K562 treated with DMSO at 1 percent for 24 hours (cell line): ENCODE measurements around the gene SRL. TPM values are rescaled to one million over a fixed set of nuclear protein-coding genes. Genes with fewer than 3 reads are reported as not detected.

ENCODE experiments used
- total RNA-seq: library from RNA; unstranded; fragments of 300-600 nt; gene quantifications from 2 replicates; pipeline ENCODE4 v1.2.3, GENCODE V29; 2022; ENCODE audit warnings: low read depth; ENCODE audit not compliant: insufficient read depth

SRL gene
- not detected in 2 replicates for total RNA-seq

DNA sequence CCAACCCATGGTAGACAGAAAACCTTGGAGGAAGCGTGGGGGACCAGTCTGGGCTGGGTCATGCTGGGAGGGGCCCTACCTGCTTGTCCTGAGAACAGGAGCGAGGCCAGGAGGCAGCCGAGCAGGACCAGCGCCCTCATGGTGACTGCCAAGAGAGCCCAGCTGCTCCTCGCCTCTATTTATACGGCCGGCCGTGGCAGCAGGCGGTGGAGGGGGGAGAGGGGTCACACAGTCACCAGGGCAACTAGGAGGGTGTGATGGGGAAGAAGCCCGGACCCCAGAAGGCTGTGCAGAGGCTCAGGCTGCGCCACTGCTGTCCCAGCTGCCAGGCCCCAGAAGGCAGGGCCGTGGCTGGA, at the start of gene SRL:
Gene SRL (minus strand): TSS at position 153 of the 356 bp plus-strand sequence. CDS start 13 bp downstream, at position 140.

Other genes starting within 250 kb of the SRL start
- 0.35 and 1.0 TPM in 2 replicates for gene ADCY9, start 125.6 kb downstream of the SRL start, total RNA-seq
- gene TFAP4, start 30.9 kb upstream of the SRL start, total RNA-seq = 7.2 and 8.2 TPM in 2 replicates
- gene GLIS2, start 74.0 kb upstream of the SRL start, total RNA-seq = 30.7 and 34.3 TPM in 2 replicates
- gene PAM16, start 109.2 kb upstream of the SRL start, total RNA-seq = 121 and 131 TPM in 2 replicates
- gene VASN, start 129.8 kb upstream of the SRL start, total RNA-seq = 59.8 and 65.2 TPM in 2 replicates
- 95.8 and 108 TPM in 2 replicates for gene CORO7, start 174.5 kb upstream of the SRL start, total RNA-seq
- 49.7 and 52.0 TPM in 2 replicates for gene DNAJA3, start 183.8 kb upstream of the SRL start, total RNA-seq
- gene NMRAL1, start 232.5 kb upstream of the SRL start, total RNA-seq = 114 and 118 TPM in 2 replicates
- gene HMOX2, start 234.3 kb upstream of the SRL start, total RNA-seq = 55.1 and 62.5 TPM in 2 replicates